GM21367 (cell line): ENCODE results near the gene GHRHR.

Experiments
- ATAC-seq: cut with Tn5 transposase; IDR thresholded peaks from one replicate; pipeline ENCODE4 v1.9.1; 2021; ENCODE audit not compliant: unreplicated experiment

GHRHR gene

DNA sequence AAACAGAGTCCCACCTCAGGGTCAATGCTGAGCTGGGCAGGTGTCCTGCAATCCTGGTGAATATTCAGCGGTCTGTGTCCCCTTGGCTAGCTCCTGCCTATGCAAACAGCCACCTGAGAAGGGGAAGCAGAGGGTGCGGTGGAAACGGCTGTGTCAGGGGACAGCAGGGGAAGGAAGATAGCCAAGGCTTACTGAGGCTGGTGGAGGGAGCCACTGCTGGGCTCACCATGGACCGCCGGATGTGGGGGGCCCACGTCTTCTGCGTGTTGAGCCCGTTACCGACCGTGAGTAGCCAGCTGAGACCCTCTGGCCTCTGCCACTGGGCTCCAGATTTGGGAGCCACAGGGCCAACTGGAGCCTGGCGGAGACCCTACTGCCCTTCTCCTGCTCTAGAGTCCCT lies at the start of gene GHRHR:
GHRHR (plus strand) TSS at position 112 of the 400 bp plus-strand sequence; CDS start at position 228, 116 bp downstream.
- ATAC-seq, result no peak

GRCh38 chr7:30914596-30914995 lies 49.2 kb upstream of the GHRHR start:
- no peak for ATAC-seq

- no peak for ATAC-seq
Measured at GRCh38 chr7:30915005-30915601, 48.6 kb upstream of the GHRHR start.

GRCh38 chr7:30915751-30916150 lies 48.0 kb upstream of the GHRHR start:
- ATAC-seq, result no peak

DNA sequence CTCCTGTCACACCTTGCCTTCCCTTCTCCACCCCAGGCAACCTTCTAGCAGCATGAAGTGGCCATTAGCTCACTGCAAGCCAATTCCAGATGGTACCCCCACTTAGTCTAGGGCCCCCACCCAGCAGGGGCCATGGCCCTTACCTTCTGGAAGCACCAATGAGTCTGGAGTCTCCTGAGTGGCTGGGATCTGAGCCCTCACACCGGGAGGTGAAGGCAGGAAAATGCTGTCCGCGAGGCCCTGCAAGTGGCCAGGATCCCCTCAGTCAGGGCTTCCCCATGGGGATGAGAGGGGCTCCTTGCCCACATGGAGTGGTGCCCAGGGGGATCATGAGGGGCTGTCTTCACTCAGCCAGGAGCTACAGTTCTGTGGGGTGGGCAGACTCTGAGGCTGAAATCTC lies 47.5 kb upstream of the GHRHR start:
- ATAC-seq, result no peak

DNA sequence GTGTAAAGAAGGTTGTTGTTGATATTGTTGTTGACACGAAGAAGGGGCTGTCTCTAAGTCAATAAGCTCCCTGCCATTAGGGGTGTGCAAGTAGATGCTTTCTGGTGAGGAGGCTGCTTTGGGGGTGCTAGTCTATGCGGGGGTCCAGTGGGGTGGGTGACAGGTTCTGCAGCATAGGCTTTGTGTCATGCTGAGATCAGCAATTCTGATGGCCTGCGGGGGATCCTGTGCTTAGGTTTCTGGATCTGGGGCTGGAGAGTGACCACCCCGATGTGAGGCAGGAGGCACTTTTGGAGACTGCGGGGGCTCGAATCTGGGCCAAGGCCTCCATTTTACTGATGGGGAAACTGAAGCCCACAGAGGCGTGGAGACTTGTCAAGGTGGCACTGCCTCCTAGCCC lies 47.0 kb upstream of the GHRHR start:
- ATAC-seq, result no peak

DNA sequence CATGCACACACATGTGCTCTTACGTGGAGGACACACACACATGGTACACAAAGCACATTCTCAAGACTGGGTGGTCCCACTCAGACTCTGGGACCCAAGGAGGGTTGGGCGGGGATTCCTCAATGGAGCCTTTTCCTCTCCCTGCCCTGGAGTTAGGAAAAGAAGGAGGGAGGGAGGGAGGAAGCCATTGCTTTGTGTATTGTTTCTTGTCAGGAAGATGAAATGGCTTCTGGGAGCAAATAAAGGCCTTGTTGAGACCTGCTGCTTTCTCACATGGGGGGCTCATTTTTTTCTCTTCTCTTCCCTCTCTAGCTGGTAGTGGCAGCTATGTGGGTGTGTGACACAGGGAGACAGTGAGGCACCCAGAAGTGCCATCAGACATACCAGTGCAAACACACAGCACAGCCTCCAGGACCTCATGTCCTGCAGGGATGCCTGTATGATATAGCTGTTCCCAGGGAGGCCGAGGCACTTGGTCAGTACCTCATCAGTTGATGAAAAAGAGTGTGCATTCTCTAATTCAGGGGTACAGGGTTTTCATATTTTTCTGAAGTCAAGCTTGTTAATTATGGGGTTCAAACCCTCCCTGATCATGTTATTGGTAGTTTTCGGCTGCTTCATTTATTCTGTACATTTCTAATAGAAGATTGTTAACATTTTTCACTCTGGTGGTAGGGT lies 46.4 kb upstream of the GHRHR start:
- no peak for ATAC-seq

DNA sequence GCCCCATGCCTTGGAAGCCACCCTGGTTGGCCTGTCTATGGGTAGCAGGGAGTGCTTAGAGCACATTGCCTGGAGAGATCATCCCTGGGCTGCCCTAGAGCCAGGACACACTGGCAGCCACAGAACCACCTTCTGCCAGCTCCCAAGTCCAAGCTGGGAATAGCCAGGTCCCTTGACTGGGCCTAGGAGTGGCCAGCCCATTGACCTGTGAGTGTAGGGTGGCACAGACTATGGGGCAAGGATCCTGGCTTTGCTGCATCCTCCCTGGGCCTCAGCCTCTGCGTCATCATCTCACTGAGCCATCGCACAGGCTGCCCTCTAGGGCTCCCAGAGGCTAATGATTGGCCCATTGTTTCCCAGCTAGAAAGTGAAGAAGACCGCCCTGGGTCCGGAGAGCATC lies 45.1 kb upstream of the GHRHR start:
- ATAC-seq, result no peak

DNA sequence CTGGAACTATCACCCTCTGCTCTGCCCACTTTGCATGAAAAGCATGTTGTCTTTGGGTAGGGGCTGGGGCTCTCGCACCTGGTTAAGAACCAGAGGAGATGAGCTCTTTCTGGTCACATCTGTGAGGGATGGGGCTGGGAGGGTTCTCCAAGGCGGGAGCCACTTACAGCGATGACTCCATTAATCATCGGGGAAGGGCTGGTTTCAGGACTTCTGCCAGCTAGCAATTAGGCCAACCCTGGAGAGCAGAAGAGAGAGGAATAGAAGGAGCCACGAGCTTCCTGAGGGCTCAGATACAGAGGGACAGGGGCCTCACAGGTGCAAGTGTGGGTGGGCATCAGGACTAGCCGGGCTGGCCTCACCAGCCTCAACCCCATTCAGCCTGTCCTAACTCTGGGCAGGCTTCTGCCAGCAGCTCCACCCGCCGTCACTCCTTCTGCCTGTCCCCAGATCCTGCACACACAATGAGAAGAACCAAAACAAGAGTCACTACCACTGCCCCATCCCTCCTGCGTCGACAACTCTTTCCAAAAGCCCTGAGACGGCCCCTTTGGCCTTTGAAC lies 43.7 kb upstream of the GHRHR start:
- ATAC-seq, result no peak

DNA sequence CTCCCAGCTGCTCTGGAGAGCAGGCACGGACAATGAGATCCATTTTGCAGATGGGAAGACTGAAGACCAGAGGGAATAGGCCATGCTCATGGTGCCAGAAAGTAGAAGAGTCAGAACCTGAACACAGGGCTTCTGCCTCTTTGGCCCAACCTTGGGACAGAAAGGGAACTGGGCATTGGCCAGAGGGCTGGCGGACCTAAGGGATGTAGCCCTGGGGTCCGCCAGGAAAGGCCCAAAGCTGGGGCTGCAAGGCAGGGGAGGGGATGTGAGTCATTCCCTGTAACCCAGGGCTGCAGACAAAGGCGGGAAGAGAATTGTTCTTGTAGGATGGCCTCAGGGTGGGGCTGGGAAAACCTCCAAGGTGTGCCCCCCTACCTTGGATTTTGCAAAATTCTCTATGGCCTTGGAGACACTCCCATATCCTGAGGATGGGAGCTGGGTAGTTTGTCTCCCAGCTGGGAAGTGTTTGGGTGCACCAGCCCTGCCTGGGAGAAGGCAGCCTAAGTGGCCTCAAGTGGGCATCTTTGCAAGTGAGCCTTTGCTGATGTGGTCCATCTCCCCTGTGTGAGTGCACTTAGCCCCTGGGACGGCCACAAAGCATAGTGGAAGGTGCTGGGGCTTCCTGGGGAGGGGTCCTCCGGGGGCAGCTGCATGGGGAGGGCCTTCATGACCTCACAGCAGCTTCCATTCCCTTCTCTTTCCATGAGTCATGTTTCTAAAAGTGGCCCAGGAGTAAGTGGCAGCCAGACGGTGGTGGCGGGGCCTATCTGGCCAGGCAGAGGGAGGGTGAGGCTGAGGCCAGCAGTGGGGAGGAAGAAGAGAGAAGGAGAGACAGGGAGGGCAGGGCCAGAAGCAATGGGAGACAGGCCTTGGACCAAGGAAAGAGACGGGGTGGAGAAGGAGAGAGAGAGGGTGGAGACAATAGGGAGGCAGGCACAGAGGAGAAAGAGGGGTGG lies 42.9 kb upstream of the GHRHR start:
- ATAC-seq, result no peak

DNA sequence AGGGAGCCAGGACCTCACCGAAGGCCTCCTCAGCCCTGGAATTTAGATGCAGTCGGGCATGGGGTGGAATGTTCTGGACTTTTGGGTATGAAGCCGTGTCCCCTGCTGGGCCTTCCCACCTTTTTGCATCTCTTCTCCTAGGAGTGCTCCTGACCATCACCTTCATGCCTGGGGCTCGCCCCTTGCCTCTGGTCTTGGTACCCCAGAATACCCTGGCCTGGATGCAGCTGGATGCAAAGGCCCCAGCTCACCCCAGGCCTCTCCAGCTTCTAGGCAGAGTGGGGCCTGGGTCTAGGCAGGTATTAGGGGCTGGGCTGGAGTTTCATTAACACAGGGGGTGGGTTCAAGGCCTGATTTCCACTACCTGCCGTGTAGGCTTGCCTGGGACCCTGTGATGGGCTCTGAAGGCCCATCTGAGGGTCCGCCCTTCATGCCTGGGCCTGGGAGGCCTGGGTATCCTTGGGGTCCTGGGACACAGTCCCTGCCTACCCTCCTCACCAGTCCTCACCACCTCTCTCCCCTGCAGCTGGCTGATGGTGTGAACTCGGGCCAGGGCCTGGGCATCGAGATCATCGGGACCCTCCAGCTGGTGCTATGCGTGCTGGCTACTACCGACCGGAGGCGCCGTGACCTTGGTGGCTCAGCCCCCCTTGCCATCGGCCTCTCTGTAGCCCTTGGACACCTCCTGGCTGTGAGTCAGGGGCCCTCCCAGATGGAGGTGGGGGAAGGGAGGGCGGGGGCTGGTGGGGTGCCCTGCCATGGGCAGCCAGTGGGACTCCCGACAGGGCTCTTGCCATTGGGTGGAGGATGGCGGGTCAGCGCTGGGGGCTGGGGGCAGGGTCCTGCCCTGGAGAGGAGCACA lies 42.0 kb upstream of the GHRHR start:
- ATAC-seq, result no peak

DNA sequence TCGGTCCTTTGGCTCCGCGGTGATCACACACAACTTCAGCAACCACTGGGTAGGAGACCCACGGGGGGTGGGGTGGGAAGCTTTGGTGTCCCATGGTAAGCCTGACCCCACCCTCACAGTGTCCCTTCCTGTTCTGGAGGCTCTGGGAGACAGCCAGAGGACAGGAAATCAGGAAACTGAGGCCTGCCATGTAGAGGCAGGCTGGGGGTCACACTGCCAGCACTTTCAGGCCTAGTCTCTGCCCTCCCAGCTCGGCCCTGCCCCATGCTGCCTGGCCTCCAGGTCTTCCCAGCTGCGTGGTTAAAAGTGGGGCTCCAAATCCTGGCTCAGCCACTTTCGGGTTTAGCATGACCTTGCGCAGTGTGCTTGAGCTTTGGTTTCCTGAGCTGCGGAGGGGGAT lies 41.2 kb upstream of the GHRHR start:
- no peak for ATAC-seq

DNA sequence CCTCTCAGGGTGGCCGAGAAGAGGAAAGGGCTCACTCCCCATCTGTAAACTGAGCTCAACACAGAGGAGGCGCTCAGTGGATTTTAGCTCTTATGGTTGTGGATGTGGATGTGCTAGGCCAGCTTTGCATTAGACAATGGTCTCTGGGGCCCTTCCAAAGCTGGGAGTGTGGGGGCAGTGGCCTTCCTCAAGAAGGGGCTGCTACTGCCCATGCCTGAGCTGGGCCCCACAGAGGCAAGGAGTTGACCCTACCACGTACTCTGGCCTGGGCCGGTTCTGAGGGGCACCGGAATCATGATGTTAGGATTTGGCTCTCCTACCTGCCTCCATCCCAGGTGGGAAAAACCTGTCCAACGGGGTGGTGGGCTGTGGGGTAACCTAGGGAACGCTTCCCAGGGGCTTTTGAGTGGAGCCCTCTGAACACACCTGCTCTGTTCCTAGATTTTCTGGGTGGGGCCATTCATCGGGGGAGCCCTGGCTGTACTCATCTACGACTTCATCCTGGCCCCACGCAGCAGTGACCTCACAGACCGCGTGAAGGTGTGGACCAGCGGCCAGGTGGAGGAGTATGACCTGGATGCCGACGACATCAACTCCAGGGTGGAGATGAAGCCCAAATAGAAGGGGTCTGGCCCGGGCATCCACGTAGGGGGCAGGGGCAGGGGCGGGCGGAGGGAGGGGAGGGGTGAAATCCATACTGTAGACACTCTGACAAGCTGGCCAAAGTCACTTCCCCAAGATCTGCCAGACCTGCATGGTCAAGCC lies 40.6 kb upstream of the GHRHR start:
- no peak for ATAC-seq

DNA sequence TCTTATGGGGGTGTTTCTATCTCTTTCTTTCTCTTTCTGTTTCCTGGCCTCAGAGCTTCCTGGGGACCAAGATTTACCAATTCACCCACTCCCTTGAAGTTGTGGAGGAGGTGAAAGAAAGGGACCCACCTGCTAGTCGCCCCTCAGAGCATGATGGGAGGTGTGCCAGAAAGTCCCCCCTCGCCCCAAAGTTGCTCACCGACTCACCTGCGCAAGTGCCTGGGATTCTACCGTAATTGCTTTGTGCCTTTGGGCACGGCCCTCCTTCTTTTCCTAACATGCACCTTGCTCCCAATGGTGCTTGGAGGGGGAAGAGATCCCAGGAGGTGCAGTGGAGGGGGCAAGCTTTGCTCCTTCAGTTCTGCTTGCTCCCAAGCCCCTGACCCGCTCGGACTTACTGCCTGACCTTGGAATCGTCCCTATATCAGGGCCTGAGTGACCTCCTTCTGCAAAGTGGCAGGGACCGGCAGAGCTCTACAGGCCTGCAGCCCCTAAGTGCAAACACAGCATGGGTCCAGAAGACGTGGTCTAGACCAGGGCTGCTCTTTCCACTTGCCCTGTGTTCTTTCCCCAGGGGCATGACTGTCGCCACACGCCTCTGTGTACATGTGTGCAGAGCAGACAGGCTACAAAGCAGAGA lies 39.9 kb upstream of the GHRHR start:
- no peak for ATAC-seq

DNA sequence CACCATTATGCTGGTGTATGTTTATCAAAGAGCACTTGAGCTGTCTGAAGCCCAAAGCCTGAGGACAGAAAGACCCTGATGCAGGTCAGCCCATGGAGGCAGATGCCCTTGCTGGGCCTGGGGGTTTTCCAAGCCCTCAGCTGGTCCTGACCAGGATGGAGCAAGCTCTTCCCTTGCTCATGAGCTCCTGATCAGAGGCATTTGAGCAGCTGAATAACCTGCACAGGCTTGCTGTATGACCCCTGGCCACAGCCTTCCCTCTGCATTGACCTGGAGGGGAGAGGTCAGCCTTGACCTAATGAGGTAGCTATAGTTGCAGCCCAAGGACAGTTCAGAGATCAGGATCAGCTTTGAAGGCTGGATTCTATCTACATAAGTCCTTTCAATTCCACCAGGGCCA lies 39.1 kb upstream of the GHRHR start:
- no peak for ATAC-seq

DNA sequence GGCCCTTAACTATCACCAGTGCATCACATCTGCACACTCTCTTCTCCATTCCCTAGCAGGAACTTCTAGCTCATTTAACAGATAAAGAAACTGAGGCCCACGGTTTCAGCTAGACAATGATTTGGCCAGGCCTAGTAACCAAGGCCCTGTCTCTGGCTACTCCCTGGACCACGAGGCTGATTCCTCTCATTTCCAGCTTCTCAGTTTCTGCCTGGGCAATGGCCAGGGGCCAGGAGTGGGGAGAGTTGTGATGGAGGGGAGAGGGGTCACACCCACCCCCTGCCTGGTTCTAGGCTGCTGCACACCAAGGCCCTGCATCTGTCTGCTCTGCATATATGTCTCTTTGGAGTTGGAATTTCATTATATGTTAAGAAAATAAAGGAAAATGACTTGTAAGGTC lies 38.6 kb upstream of the GHRHR start:
- ATAC-seq, result no peak

DNA sequence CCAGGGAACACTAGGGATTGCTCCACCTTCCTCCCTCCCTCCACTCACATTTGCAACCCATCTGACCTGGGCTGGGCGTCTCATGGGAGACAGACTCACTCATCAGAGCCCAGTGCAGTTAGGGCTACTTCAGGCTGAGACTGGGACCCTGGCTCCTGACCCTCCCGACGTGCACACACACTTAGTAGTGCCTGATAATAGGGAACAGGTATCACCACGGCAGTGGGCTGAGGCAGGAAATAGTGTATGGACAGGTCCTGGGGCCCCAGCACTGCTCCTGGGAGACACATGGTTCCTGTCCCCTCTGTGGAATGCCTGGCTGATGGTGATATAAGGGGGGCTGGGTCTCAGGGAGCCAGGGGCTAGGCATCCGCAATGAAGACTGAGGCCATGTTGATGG lies 37.8 kb upstream of the GHRHR start:
- ATAC-seq, result no peak

DNA sequence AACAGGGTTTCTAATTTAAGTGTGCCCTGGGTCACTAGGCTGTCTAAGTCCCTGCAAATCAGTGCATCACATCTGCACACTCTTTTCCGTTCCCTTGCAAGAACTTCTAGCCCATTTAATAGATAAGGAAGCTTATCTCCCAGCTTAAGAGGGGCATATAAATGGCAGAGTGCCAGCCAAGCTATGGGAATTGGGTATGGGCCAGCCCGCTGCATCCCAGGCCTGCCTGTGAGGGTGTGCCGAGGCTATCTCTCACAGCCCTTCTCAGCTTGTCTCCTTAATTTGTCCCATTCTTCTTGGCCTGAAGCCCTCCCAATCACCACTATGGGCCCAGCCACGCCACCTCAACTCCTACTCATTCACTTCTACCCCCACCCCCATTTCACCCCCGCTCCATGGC lies 37.4 kb upstream of the GHRHR start:
- ATAC-seq, result no peak

- no peak for ATAC-seq
Measured at GRCh38 chr7:30927040-30927439, 36.7 kb upstream of the GHRHR start.
